ENCODE data around the gene MGST2.
"Not testable (repeated sequence)": the region's sequence is repeated elsewhere in the genome, so short reads cannot be mapped to it uniquely, and the experiment has no call there.

Gene MGST2

GRCh38 chr4:139665690-139666529, at the start of gene MGST2:
Gene MGST2 (plus strand): TSS chr4:139665819. CDS start chr4:139666020, 201 bp downstream.
- DNase-seq, result peak in 2 of 4 experiments; percentile 1 to 7

GRCh38 chr4:139617702-139618490, 47.7 kb upstream of the MGST2 start:
- DNase-seq, result no peak

- no peak for DNase-seq
These were observed 46.0 kb upstream of the MGST2 start for GRCh38 chr4:139619644-139620043.

- DNase-seq, result no peak
These were observed 42.7 kb upstream of the MGST2 start for GRCh38 chr4:139622901-139623381.

GRCh38 chr4:139624441-139625092, 41.1 kb upstream of the MGST2 start:
- DNase-seq, result no peak

GRCh38 chr4:139625093-139625455, 40.5 kb upstream of the MGST2 start:
- DNase-seq, result no peak

GRCh38 chr4:139625482-139625881, 40.1 kb upstream of the MGST2 start:
- DNase-seq, result no peak

- no peak for DNase-seq
These were observed 37.2 kb upstream of the MGST2 start for GRCh38 chr4:139628184-139629012.

GRCh38 chr4:139629436-139630125, 36.0 kb upstream of the MGST2 start:
- DNase-seq, result no peak

GRCh38 chr4:139630126-139630495, 35.5 kb upstream of the MGST2 start:
- DNase-seq, result no peak

GRCh38 chr4:139630991-139631390, 34.6 kb upstream of the MGST2 start:
- DNase-seq, result no peak

GRCh38 chr4:139631791-139632190, 33.8 kb upstream of the MGST2 start:
- no peak for DNase-seq

- DNase-seq, result not testable (repeated sequence)
These were observed 32.9 kb upstream of the MGST2 start for GRCh38 chr4:139632739-139633138.

GRCh38 chr4:139633195-139633594, 32.4 kb upstream of the MGST2 start:
- no peak for DNase-seq

- DNase-seq, result no peak
These were observed 32.0 kb upstream of the MGST2 start for GRCh38 chr4:139633661-139634060.

- no peak for DNase-seq
These were observed 29.7 kb upstream of the MGST2 start for GRCh38 chr4:139635966-139636365.

- DNase-seq, result not testable (repeated sequence)
These were observed 27.3 kb upstream of the MGST2 start for GRCh38 chr4:139638306-139638705.

- DNase-seq, result no peak
These were observed 26.0 kb upstream of the MGST2 start for GRCh38 chr4:139639654-139640053.

- no peak for DNase-seq
These were observed 24.4 kb upstream of the MGST2 start for GRCh38 chr4:139641218-139641617.

- DNase-seq, result no peak
These were observed 23.3 kb upstream of the MGST2 start for GRCh38 chr4:139642364-139642763.

GRCh38 chr4:139643042-139643895, 22.4 kb upstream of the MGST2 start:
- no peak for DNase-seq

Data from activated CD4-positive, CD25-positive, alpha-beta regulatory T cell (primary cell).